Stimulated activated CD8-positive, alpha-beta memory T cell treated with anti-CD3 and anti-CD28 coated beads, Interleukin-15, amount 100 ng/mL, for 48 hours (primary cell): Measurements from ENCODE around the gene COL9A3.
A peak's percentile ranks its signal among the peaks of the same experiment; 100 is the strongest.

ENCODE experiments used
- DNase-seq, 2 donors: peaks; one replicate each; pipeline ENCODE4 v3.0.0-alpha.2; 2020; ENCODE audit warnings: low read depth in 2 of 2

The COL9A3 gene

GRCh38 chr20:62879275-62880146, 62.7 kb downstream of the COL9A3 start:
- no peak for DNase-seq

DNA sequence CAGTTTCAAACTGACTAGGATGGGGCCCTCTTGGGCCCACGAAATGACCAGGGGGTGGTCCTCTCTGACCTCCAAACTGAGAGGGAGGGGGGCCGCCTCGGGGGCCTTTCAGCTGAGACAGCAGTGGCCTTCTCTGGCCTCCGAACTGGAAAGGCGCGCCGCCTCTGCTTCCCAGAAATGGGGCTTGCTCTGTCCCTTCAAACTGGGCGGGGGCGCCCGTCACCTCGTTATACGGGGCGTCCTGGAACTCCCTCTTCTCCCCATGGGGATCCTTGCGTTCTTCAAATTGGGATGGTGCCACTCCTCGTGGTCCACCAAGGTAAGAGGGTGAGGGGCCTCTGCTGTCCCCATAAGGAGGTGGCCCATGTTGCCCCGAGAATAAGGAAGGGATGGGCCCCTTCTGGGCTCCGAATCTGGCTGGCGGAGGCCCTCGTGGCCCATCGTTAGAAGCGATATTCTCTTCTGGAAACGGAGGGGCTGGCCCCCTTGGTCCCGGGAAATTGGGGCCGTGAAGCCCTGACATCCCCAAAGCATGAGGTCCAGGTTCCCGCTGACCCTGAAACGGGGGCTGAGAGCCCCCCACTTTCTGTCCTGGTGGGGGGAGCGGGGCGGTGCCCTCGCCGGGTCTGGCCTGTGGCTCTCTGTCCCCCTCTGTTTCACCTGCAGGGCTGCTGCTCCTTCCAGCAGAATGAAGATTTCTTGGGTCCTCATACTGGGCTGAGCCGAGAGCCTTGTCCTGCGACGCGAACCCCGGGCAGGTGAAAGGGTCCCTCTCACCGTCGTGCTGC, 63.5 kb downstream of the COL9A3 start:
- no peak for DNase-seq

- no peak for DNase-seq
Observed at GRCh38 chr20:62880935-62881661, 64.2 kb downstream of the COL9A3 start.

- DNase-seq = no peak
Observed at GRCh38 chr20:62881662-62882395, 65.0 kb downstream of the COL9A3 start.

GRCh38 chr20:62882426-62882825, 65.6 kb downstream of the COL9A3 start:
- DNase-seq = no peak

GRCh38 chr20:62884556-62884955, 67.7 kb downstream of the COL9A3 start:
- DNase-seq = no peak

GRCh38 chr20:62885046-62885895, 68.4 kb downstream of the COL9A3 start:
- DNase-seq = no peak

DNA sequence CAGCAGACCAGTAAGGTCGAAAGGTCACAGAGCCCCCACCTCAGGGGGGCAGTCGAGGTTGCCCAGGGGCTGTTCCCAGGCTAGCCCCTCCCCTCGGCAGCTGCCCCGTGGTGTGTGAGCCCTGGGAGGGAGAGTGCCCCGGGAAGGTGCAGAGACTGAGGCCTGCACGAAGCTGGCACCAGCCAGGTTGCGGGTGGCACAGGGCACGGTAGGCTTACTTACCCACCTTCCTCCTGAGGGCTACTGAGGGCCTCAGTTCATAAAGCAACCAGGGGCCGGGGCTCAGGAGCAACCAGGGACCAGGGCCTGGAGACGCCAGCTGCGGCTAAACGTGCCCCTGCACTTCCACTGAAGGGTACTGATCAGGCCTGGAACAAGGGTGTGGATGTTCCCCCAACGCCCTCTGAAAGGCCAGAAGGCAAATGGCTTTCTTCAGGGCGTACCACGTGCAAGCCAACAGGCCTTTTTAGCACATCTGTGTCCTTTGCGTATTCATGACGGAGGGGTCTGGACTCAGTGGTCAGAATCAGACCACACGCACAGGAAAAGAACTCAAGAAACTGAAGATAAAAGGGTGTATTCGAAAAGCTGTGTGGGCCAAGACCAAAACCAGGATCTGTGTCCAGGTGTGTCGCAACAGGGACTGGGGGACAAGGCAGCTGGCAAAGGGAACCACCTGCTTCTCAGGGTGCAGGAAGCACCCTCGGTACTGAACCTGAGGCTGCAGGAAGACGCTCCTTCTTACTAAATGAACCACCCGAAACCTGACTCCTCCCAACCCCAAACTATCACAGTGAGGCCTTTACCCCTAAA, 69.3 kb downstream of the COL9A3 start:
- DNase-seq = no peak

- DNase-seq = no peak
Observed at GRCh38 chr20:62886709-62887058, 69.8 kb downstream of the COL9A3 start.

DNA sequence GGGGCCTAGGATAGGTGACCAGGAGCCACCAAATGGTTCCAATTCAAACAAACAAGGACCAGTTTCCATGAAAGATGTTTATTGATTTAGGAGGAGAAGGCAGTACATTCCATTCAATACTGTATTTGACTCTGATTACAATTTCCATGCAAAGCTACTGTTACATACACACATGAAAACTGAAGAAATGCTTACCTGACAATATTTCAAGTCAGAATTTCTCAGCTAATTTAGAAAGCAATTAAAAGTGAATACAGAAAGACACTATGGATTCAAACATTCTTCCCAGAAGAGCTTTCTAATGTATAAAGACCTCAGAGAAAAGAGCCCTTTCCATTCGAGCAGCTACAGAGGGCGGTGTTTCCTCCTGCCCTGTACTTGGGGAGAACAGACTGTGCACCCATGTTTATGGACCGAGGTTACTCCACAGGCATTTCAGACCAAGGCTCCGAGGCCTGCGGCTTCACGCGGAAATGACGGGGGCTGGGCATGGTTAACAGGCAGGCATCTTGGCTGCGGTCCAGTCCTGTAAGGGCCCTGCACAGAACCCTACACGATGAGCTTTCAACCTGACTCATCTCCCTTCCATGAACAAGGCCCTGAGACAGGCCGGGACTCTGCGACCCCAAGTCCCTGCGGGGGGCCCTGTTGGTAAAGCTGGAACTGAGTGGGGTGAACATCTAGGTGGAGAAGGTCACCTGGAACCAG, 70.5 kb downstream of the COL9A3 start:
- DNase-seq = peak in 1 of 2 donors; percentile 32

DNA sequence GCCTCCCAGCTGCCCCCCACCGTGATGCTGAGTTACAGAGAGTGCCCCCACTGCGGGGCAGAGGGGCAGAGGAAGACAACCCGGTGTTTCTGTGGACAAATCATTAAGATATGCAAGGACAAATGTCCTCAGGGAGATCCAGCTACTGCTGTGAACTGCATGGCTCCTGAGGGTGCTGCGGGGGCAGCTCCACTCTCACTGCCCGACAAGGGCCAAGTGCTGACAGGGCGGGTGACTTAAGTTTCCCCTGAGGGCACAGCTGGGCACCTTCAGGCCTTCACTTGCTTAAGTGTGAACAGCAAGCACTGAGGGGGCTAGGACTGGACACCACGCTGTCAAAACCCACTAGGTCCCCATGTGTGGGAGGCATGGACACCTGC, 71.0 kb downstream of the COL9A3 start:
- no peak for DNase-seq

DNA sequence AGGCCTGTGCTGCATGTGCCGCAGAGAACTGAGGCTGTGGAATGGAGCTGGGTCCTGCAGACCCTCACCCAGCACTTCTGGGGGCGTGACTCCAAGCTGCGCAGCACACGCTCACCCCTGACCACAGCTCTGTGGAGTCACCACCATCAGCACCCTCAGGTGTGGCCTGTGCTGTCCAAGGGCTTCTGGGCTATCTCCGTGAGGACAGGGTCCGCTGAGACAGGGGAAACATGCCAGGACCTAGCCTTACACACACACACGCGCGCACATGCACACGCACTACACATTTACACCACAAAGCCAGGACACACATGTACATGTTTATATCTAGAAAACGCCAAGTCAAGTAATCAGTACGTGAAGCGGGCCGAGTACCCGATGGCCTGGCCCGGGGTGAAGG, 71.6 kb downstream of the COL9A3 start:
- DNase-seq = no peak

- DNase-seq = no peak
Observed at GRCh38 chr20:62888910-62889309, 72.1 kb downstream of the COL9A3 start.

DNA sequence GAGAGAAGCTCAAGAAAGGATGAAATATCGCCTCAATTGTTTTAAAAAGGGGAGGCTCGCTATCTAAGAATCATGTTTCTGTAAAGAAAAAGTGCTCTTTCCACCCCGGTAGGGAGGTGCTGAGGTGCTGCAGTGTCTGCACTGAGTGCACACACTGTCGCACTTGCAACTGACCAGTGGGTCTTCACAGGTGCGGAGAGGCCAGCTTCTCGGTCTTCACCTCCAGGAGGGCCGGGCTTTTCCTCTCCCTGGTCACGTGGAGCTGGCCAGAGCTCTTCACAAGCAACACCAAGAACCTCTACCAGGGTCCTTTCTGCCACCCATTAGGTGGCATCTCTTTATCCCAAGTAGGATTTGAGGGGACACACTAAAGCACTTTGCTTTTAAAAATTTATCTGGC, 72.6 kb downstream of the COL9A3 start:
- DNase-seq = no peak

GRCh38 chr20:62889871-62890270, 73.0 kb downstream of the COL9A3 start:
- DNase-seq = no peak

DNA sequence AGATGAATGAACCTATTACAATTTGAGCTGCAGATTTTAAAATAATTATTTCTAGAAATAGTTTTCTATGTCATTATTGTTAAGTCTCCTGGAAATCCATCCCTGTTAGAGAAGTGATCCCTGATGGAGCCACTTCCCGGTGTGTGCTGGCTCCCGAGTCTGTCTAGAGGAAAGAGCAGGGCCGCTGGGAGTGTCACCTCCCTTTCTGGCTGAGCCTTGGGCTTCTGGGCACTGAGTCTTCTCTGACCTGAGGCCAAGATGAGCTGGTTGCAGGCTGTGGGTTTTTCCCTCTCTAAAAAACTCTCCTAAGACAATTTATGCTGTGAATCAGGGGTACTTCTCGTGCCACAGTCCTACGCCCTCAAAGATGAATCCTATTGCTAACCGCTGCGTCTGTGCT, 73.6 kb downstream of the COL9A3 start:
- DNase-seq = no peak
